Transverse colon (tissue), 4 donors: Measurements from ENCODE around the gene LMO1. TPM values are rescaled to one million over a fixed set of nuclear protein-coding genes. Genes with fewer than 3 reads are reported as not detected.

Experiments used
- DNase-seq: peaks from one replicate; pipeline ENCODE4 v3.0.0-alpha.2; 2019
- H3K27ac ChIP-seq, 4 donors: fragments of 200-600 bp; sonication (generic); 2 replicates each; pipeline ENCODE4 v1.5.1; 2016 to 2018; ENCODE audit warnings: inconsistent platforms in 4 of 4
- H3K27me3 ChIP-seq: fragments of 200-600 bp; sonication (generic); 2 replicates; pipeline ENCODE4 v1.5.1; 2017; ENCODE audit warnings: inconsistent platforms
- H3K36me3 ChIP-seq, 4 donors: fragments of 200-600 bp; sonication (generic); 2 replicates each; pipeline ENCODE4 v1.5.1; 2017 to 2019; ENCODE audit warnings: inconsistent platforms in 4 of 4
- H3K4me1 ChIP-seq, 4 donors: fragments of 200-600 bp; sonication (generic); 2 replicates each; pipeline ENCODE4 v1.5.1; 2017 to 2020; ENCODE audit warnings: inconsistent platforms in 4 of 4
- H3K4me3 ChIP-seq, 4 donors: fragments of 200-600 bp; sonication (generic); 1 replicate in 1 of 4; 2 replicates in 3 of 4; pipeline versions ENCODE4 v1.5.1 to v1.6.1; 2017 to 2019; ENCODE audit warnings: inconsistent platforms in 4 of 4
- H3K9me3 ChIP-seq, 2 donors: fragments of 200-600 bp; sonication (generic); 2 replicates each; pipeline ENCODE4 v1.5.1; 2017 to 2019; ENCODE audit warnings: inconsistent platforms in 2 of 2
- EP300 ChIP-seq: sonication (generic); formaldehyde crosslinking; IDR thresholded peaks from one replicate; pipeline ENCODE4 v1.6.1; 2017; ENCODE audit warnings: antibody characterized with exemption, low read depth
- POLR2A ChIP-seq: fragments of 450-650 bp; IDR thresholded peaks from one replicate; pipeline ENCODE4 v1.6.1; 2016; ENCODE audit warnings: antibody characterized with exemption, mild to moderate bottlenecking, moderate library complexity
- POLR2AphosphoS5 ChIP-seq, 3 donors: sonication (generic); formaldehyde crosslinking; IDR thresholded peaks; one replicate each; pipeline ENCODE4 v1.6.1; 2016; ENCODE audit warnings: antibody characterized with exemption in 3 of 3
- WGBS, 2 donors: methylation state at CpG; one replicate each; pipeline ENCODE4 v1.1.5; 2018; ENCODE audit warnings: low coverage in 1 of 2; 5-methylcytosine and 5-hydroxymethylcytosine counted together
- in situ Hi-C, 4 donors: fragments of 200-750 bp; cut with MboI; loops; one replicate each; pipeline versions ENCODE4 v1.15.0 to v1.15.1; 2017; ENCODE audit warnings: low sequenced_read_pairs in 3 of 4, low pct_ligation_motif_present in 1 of 4, low pct_unique_long_range_greater_than_20kb in 1 of 4
- intact Hi-C: fragments of 100-400 bp; cut with DNase I; formaldehyde crosslinking; loops from one replicate; pipeline ENCODE4 v1.15.1; 2023; ENCODE audit warnings: low total_unique reads
- total RNA-seq, 4 donors: library from RNA; depleted of rRNA; stranded (reverse); fragments of >200 nt; gene quantifications; one replicate each; pipeline ENCODE4 v1.1.0, GENCODE V29; 2016
- TF ChIP-seq, protein P1 (sequence below), 5 experiments: fragments of 200-600 bp in 3 of 5; fragments of 450-650 bp in 2 of 5; sonication (generic) in 3 of 5; IDR thresholded peaks; 1 replicate in 2 of 5; 2 replicates in 3 of 5; pipeline ENCODE4 v1.5.1; 2016 to 2017; ENCODE audit warnings: antibody characterized with exemption in 5 of 5, inconsistent platforms in 3 of 5, mild to moderate bottlenecking in 2 of 5, moderate library complexity in 1 of 5

Gene LMO1
- total RNA-seq, 4 donors from 2014 or later, result not detected

DNA sequence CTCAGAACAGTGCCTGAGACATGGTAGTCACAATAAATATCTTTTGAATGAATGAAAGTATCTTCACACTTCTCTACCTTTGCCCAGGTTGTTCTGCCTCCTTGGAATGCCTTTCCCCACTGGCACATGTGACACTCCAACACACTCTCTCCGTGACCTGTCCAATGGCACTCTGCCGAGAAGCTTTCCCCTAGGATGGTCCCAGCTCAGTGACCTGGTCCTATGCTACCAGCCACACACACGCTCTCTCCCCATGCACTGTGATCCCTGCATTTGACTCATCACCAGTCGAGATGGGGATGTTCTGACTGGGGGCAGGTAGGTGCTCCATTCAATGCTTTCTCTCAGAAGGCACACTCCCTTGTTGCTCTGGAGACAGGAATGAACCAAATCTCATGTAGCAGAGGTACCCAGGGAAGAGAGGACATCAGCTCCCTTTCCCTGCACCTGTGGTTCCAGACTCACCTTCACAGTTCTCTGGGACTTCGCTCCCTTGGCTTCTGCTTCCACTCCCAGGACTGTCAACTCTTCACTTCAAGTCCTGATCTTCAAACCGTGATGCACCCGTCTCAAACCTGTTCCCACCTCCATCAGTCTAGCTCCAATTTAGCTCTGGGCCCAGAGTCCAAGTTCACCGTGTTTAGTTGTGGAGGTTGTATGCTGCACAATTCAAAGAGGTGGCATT, 30.7 kb upstream of the LMO1 start:
- no peaks in the 10 kb centered on the region for H3K9me3 ChIP-seq
- WGBS, 2 donors, result 83% methylated on average over 8 of the region's 8 CpGs; no CpG with 5 or more reads in 1 of the 2 donors
- no peak overlapping the region for H3K27ac ChIP-seq
- in situ Hi-C loops, result no loop called here
- intact Hi-C loops, result no loop called here
- no peaks in the 10 kb centered on the region for H3K27me3 ChIP-seq
- no peaks in the 10 kb centered on the region for H3K4me1 ChIP-seq
- TF ChIP-seq POLR2A (no peak), EP300 (no peak), POLR2AphosphoS5 (IDR thresholded peaks at IDR 0.05) (no peak)
- TF ChIP-seq, protein P1, sequence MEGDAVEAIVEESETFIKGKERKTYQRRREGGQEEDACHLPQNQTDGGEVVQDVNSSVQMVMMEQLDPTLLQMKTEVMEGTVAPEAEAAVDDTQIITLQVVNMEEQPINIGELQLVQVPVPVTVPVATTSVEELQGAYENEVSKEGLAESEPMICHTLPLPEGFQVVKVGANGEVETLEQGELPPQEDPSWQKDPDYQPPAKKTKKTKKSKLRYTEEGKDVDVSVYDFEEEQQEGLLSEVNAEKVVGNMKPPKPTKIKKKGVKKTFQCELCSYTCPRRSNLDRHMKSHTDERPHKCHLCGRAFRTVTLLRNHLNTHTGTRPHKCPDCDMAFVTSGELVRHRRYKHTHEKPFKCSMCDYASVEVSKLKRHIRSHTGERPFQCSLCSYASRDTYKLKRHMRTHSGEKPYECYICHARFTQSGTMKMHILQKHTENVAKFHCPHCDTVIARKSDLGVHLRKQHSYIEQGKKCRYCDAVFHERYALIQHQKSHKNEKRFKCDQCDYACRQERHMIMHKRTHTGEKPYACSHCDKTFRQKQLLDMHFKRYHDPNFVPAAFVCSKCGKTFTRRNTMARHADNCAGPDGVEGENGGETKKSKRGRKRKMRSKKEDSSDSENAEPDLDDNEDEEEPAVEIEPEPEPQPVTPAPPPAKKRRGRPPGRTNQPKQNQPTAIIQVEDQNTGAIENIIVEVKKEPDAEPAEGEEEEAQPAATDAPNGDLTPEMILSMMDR (IDR thresholded peaks at IDR 0.05), result no peak
- H3K4me3 ChIP-seq, result no peak overlapping the region
- H3K36me3 ChIP-seq, result no peaks in the 10 kb centered on the region
- DNase-seq, result no peak

DNA sequence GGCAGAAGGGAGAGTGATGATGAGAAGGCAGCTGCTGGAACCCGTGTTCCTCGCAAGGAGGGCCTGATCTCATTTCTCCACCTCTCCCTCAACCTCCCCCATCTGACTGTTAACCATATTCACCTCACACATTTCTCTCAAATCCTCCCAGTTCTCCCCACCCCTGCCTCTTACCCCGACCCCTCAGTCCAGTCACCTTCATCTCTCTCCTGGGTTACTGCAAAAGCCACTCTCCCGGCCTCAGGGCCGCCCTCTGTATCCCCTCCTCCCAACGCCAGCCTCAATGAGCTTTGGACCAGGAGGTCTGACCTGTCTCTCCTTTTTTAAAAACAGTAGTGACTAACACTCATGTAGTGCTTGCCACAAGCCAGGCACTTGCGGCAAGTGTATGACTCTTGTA, 29.5 kb upstream of the LMO1 start:
- 87 to 96% methylated on average over 5 to 7 of the region's 7 CpGs for WGBS, 2 donors
- H3K36me3 ChIP-seq, result no peaks in the 10 kb centered on the region
- no peak overlapping the region for H3K4me3 ChIP-seq
- H3K4me1 ChIP-seq, result no peaks in the 10 kb centered on the region
- DNase-seq, result no peak
- H3K27ac ChIP-seq, result no peak overlapping the region
- H3K9me3 ChIP-seq, result no peaks in the 10 kb centered on the region
- no peaks in the 10 kb centered on the region for H3K27me3 ChIP-seq
- TF ChIP-seq POLR2A, result no peak
- TF ChIP-seq, protein P1 (IDR thresholded peaks at IDR 0.05), result no peak
- no peak for TF ChIP-seq EP300
- TF ChIP-seq POLR2AphosphoS5 (IDR thresholded peaks at IDR 0.05), result no peak
- in situ Hi-C loops, result no loop called here
- intact Hi-C loops, result no loop called here

DNA sequence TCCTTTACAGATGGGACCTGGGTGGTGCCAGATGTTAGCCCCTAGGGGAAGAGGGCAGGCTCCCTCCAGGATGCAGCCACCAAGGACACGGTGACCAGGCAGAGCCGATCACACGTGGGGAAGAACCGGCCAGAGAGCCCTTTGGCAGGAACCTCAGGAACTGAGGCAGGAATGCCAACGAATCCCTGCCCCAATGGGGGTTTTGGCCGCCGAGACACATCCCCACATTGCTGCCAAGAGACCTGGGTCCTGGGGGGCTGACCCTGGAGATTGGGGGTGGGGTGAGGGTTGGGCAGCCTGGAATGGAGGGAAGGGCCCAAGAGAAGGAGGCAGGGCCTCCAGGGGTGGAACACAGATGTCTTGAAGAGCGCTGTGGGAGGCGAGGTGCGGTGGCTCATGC, 28.7 kb upstream of the LMO1 start:
- no peaks in the 10 kb centered on the region for H3K4me1 ChIP-seq
- H3K9me3 ChIP-seq, result no peaks in the 10 kb centered on the region
- TF ChIP-seq, protein P1 (IDR thresholded peaks at IDR 0.05), result no peak
- TF ChIP-seq POLR2AphosphoS5 (IDR thresholded peaks at IDR 0.05), result no peak
- TF ChIP-seq EP300, result no peak
- TF ChIP-seq POLR2A, result no peak
- H3K36me3 ChIP-seq, result no peaks in the 10 kb centered on the region
- H3K27ac ChIP-seq, result no peak overlapping the region
- in situ Hi-C loops, result no loop called here
- no peak for DNase-seq
- no peak overlapping the region for H3K4me3 ChIP-seq
- no peaks in the 10 kb centered on the region for H3K27me3 ChIP-seq
- intact Hi-C loops, result no loop called here
- WGBS, 2 donors, result 94% methylated on average over 10 of the region's 10 CpGs; no CpG with 5 or more reads in 1 of the 2 donors

DNA sequence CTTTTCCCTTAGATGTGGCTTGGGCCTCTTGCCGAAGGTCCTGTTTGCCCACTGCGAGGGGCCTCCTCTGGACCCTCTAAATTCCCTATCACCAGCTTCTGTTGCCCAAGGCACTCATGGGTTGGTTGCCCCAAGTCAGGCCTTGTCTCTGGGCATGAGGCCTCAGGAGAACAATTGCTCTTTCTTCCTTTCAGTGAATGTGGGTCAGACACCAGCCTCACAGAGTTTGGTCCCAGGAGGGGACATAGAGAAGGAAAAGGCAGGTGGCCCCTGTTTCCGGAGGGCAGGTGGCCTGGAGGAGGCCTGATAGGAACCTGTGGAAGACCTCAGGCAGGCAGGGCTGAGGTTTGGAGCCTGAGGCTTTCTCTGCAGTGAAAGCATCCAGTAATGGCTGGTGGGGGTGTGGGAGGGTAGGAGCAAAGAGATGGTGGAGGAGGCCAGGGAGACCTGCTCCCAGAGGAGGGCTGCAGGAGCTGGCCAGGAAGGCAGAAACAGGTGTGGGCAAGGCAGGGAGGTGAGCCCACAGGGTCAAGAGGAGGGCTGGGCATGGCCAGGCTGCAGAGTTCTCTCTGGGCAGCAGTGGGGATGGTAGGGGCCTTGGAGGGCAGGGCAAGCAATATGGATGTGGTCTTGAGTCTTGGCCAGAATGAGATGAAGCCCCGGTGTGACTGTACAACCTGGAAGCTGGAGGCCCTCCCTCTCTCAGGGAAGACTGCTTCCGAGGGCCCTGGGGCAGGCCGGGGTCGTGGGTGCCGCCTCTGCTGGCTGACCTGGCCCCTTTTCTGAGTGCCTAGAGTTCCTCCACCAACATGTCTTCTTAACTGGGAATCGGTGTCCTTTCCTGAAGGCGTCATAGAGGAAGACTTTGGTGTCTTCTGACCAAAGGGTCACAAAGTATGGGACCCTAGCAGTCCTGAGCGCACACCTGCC, 28.0 kb upstream of the LMO1 start:
- no peaks in the 10 kb centered on the region for H3K36me3 ChIP-seq
- H3K9me3 ChIP-seq, result no peaks in the 10 kb centered on the region
- H3K4me3 ChIP-seq, result no peak overlapping the region
- WGBS, 2 donors, result 82% methylated on average over 11 of the region's 11 CpGs; no CpG with 5 or more reads in 1 of the 2 donors
- no peaks in the 10 kb centered on the region for H3K4me1 ChIP-seq
- no peak for DNase-seq
- in situ Hi-C loops, result no loop called here
- no peaks in the 10 kb centered on the region for H3K27me3 ChIP-seq
- intact Hi-C loops, result no loop called here
- no peak overlapping the region for H3K27ac ChIP-seq
- TF ChIP-seq POLR2A (no peak), EP300 (no peak), POLR2AphosphoS5 (IDR thresholded peaks at IDR 0.05) (no peak)
- TF ChIP-seq, protein P1 (IDR thresholded peaks at IDR 0.05), result no peak
